K562 (cell line): ENCODE data around the gene TNPO3. TPM values are rescaled to one million over a fixed set of nuclear protein-coding genes. Genes with fewer than 3 reads are reported as not detected.

ENCODE experiments used
- ATAC-seq: fragments of 200-7000 bp; cut with Tn5 transposase; 3 replicates; pipeline ENCODE4 v1.9.1; 2020; ENCODE audit warnings: moderate library complexity
- BruUV-seq: library from RNA; stranded (reverse); fragments of 400-500 nt; replicated peaks from 2 replicates; lab custom pipeline; 2021; lab: Mats Ljungman, UMichigan
- CTCF ChIA-PET: fragments of 300-600 bp; formaldehyde crosslinking; extraction: SDS; loops from one replicate; lab custom pipeline; 2021; ENCODE audit warnings: low intra/inter-chr PET ratio; lab: Yijun Ruan, JAX
- POLR2A ChIA-PET: fragments of 300-600, 350-650 bp; sonication (Branson Sonifier 250); formaldehyde crosslinking; extraction: SDS; loops from one replicate; lab custom pipeline; 2021; ENCODE audit warnings: antibody characterized with exemption, inconsistent platforms; lab: Yijun Ruan, JAX
- DNase-seq, 4 experiments: peaks; one replicate each; pipeline versions ENCODE4 v3.0.0 to v3.0.0-alpha.2; 2011 to 2018; ENCODE audit warnings: low spot score in 3 of 4, mixed read lengths in 3 of 4; ENCODE audit errors: extremely low read depth in 1 of 4
- FAIRE-seq: peaks from 2 replicates; lab custom pipeline; 2011; peaks lifted over from hg19 to GRCh38; lab: Jason Lieb, UNC
- H2AFZ ChIP-seq: 2 replicates; pipeline ENCODE4 v1.6.0; 2011; ENCODE audit warnings: low read depth, low read length, control low read depth, inconsistent platforms
- H3K27ac ChIP-seq: fragments of 200-600 bp; 3 replicates; pipeline ENCODE4 v1.8.0; 2011; ENCODE audit warnings: low read depth, mild to moderate bottlenecking, control low read depth, inconsistent platforms, low read length, moderate library complexity, mixed read lengths; ENCODE audit errors: extremely low read depth
- H3K27me3 ChIP-seq, 2 experiments: fragments of 300-600 bp in 1 of 2; 2 replicates in 1 of 2; 3 replicates in 1 of 2; pipeline versions ENCODE4 v1.6.0 to v1.8.0; 2011; ENCODE audit warnings: inconsistent platforms in 2 of 2, low read length in 2 of 2, mild to moderate bottlenecking in 1 of 2, mixed read lengths in 1 of 2, moderate library complexity in 1 of 2; ENCODE audit not compliant: control insufficient read depth in 2 of 2, insufficient read depth in 2 of 2
- H3K36me3 ChIP-seq: fragments of 300-600 bp; 3 replicates; pipeline ENCODE4 v1.8.0; 2011; ENCODE audit warnings: mild to moderate bottlenecking, low read length, inconsistent platforms; ENCODE audit not compliant: control insufficient read depth, insufficient read depth
- H3K4me1 ChIP-seq, 2 experiments: fragments of 200-600 bp in 1 of 2; replicated peaks in 1 of 2; 2 replicates in 1 of 2; 3 replicates in 1 of 2; pipeline versions ENCODE4 v1.5.1 to v1.8.0; 2011; ENCODE audit warnings: inconsistent platforms in 2 of 2, low read length in 2 of 2, mild to moderate bottlenecking in 1 of 2, mixed read lengths in 1 of 2, moderate library complexity in 1 of 2; ENCODE audit not compliant: control insufficient read depth in 2 of 2, insufficient read depth in 2 of 2
- H3K4me2 ChIP-seq: 2 replicates; pipeline ENCODE4 v1.6.1; 2011; ENCODE audit warnings: low read length, control low read depth, inconsistent platforms, mixed read lengths; ENCODE audit not compliant: insufficient read depth
- H3K4me3 ChIP-seq: fragments of 200-600 bp; sonication (generic), shearing (Covaris generic); 2 replicates; pipeline ENCODE4 v1.5.1; 2016; ENCODE audit warnings: control low read depth, inconsistent platforms
- H3K79me2 ChIP-seq: fragments of 200-600 bp; 3 replicates; pipeline ENCODE4 v1.8.0; 2011; ENCODE audit warnings: low read length, inconsistent platforms; ENCODE audit not compliant: control insufficient read depth, insufficient read depth
- H3K9ac ChIP-seq, 2 experiments: 2 replicates each; pipeline versions ENCODE4 v1.6.0 to v1.6.1; 2011; ENCODE audit warnings: low read depth in 2 of 2, low read length in 2 of 2, control low read depth in 1 of 2, inconsistent platforms in 1 of 2, mild to moderate bottlenecking in 1 of 2, mixed read lengths in 1 of 2; ENCODE audit not compliant: insufficient read depth in 1 of 2
- H3K9me1 ChIP-seq: one replicate; pipeline ENCODE4 v1.6.0; 2011; ENCODE audit warnings: inconsistent platforms, mild to moderate bottlenecking, low read length, moderate library complexity; ENCODE audit not compliant: control insufficient read depth, insufficient read depth
- H3K9me3 ChIP-seq: replicated peaks from 2 replicates; pipeline ENCODE4 v1.5.1; 2011; ENCODE audit warnings: low read depth, low read length, inconsistent platforms; ENCODE audit not compliant: control insufficient read depth, insufficient read depth
- H4K20me1 ChIP-seq: replicated peaks from 2 replicates; pipeline ENCODE4 v1.6.1; 2011; ENCODE audit warnings: low read length, inconsistent platforms, mixed read lengths; ENCODE audit not compliant: control insufficient read depth, insufficient read depth
- BRF2 ChIP-seq: IDR thresholded peaks from 3 replicates; pipeline ENCODE4 v1.6.1; 2011; ENCODE audit warnings: borderline replicate concordance, mild to moderate bottlenecking; ENCODE audit not compliant: insufficient read length, insufficient read depth
- HLTF ChIP-seq: fragments of 450-650 bp; IDR thresholded peaks from 2 replicates; pipeline ENCODE4 v1.6.1; 2016
- PHB ChIP-seq: fragments of 250-450 bp; sonication (Bioruptor Pico); IDR thresholded peaks from 2 replicates; pipeline ENCODE4 v1.5.0; 2021
- SNIP1 ChIP-seq: fragments of 450-650 bp; IDR thresholded peaks from 2 replicates; pipeline ENCODE4 v1.7.1; 2017; ENCODE audit warnings: low read depth, mild to moderate bottlenecking
- STAT5A ChIP-seq: IDR thresholded peaks from 2 replicates; pipeline ENCODE4 v1.6.1; 2012; ENCODE audit warnings: low read length, inconsistent platforms, borderline replicate concordance
- TAF9B ChIP-seq: fragments of 450-650 bp; IDR thresholded peaks from 2 replicates; pipeline ENCODE4 v1.6.1; 2018; ENCODE audit warnings: mild to moderate bottlenecking; ENCODE audit not compliant: partially characterized antibody
- XRCC4 ChIP-seq: IDR thresholded peaks from one replicate; pipeline ENCODE4 v1.6.1; 2011; ENCODE audit not compliant: insufficient read depth, insufficient read length; ENCODE audit errors: extremely low read depth
- ZKSCAN1 ChIP-seq: fragments of 150-350 bp; IDR thresholded peaks from 2 replicates; pipeline ENCODE4 v1.6.1; 2016; ENCODE audit warnings: low read depth, low read length
- ZNF239 ChIP-seq: fragments of 250-450 bp; sonication (Bioruptor Pico); IDR thresholded peaks from 2 replicates; pipeline ENCODE4 v1.4.0; 2020; ENCODE audit warnings: mild to moderate bottlenecking
- ZNF311 ChIP-seq: fragments of 250-450 bp; sonication (Bioruptor Pico); IDR thresholded peaks from 2 replicates; pipeline ENCODE4 v1.4.0; 2020; ENCODE audit warnings: mild to moderate bottlenecking, moderate library complexity
- WGBS: fragments of 100-300 bp; shearing (Covaris generic); methylation state at CpG from one replicate; pipeline ENCODE4 v1.1.6; 2016; ENCODE audit warnings: low coverage, mixed read lengths; ENCODE audit not compliant: insufficient coverage; ENCODE audit errors: missing lambda C conversion rate; 5-methylcytosine and 5-hydroxymethylcytosine counted together
- in situ Hi-C: fragments of 300-500 bp; cut with MboI; formaldehyde crosslinking; loops from 4 replicates; pipeline ENCODE4 v1.15.0; 2018; ENCODE audit warnings: inconsistent platforms, mixed read lengths
- intact Hi-C: fragments of 100-400 bp; cut with micrococcal nuclease; formaldehyde crosslinking; loops from 2 replicates; pipeline ENCODE4 v1.14.2; 2022
- polyA plus RNA-seq, 8 experiments: library from polyadenylated mRNA; depleted of rRNA in 4 of 8; stranded (reverse) in 5 of 8; unstranded in 3 of 8; fragments of >200 nt; fragmentation: Nextera tagmentation in 2 of 8; fragmentation: Illumina TruSeq in 1 of 8; extraction: Ambion mirVana in 2 of 8; extraction: Trizol in 1 of 8; gene quantifications; 2 replicates each; pipeline versions ENCODE4 v1.2.1 to v1.2.3, GENCODE V29; 2011 to 2014; ENCODE audit warnings: inconsistent platforms in 1 of 8, missing spikeins in 1 of 8
- total RNA-seq, 7 experiments: library from RNA; depleted of rRNA in 6 of 7; stranded (reverse); fragments of >200 nt in 6 of 7; fragmentation: Illumina TruSeq in 2 of 7; extraction: Trizol in 2 of 7; gene quantifications; 2 replicates each; pipeline versions ENCODE4 v1.2.1 to v1.2.3, GENCODE V29; 2011 to 2021; ENCODE audit warnings: low replicate concordance in 1 of 7

Gene TNPO3
- total and polyA plus RNA-seq, 9 of the 15 experiments (the other 6 are each of a cell fraction or from before 2014, with no cell fraction given): 35.8 to 125 (median 110) TPM

- peak; percentile 54; the same call in 1 of the 2 replicates for TF ChIP-seq ZNF239 (CRISPR knock-in tag)
- TF ChIP-seq STAT5A: 0 out of 2 replicates have a peak, but pooled peaks have one; percentile 64
- TF ChIP-seq TAF9B: peak; percentile 100
- TF ChIP-seq BRF2: no peak
- no peak; the same call in 1 of the 2 replicates for TF ChIP-seq PHB (CRISPR knock-in tag)
- peak; percentile 96 for TF ChIP-seq HLTF
- no peak for TF ChIP-seq ZNF311 (CRISPR knock-in tag)
- TF ChIP-seq SNIP1: peak; percentile 50; the same call in 1 of the 2 replicates
These were observed at the start of gene TNPO3 (continued) for GRCh38 chr7:129054438-129055293.

GRCh38 chr7:129103561-129104324 lies 48.8 kb upstream of the TNPO3 start:
- no peaks in the 10 kb centered on the region for H3K9me1 ChIP-seq
- peaks cover 10 to 11% of the 10 kb centered on the region in 2 experiments; a peak in 4 of 5 replicates for H3K27me3 ChIP-seq
- H2AFZ ChIP-seq: no peak overlapping the region
- ChIA-PET POLR2A (interaction anchor here (1.6 kb wide), 1 partner anchor 37 kb away, joined by 3 read pairs; no protein-coding TSS in a partner anchor), CTCF (no interaction called here)
- no TSS peak for BruUV-seq
- in situ Hi-C loops: no loop called here
- H3K4me1 ChIP-seq: no peaks in the 10 kb centered on the region
- WGBS: 20% methylated on average over 4 of the region's 4 CpGs
- TF ChIP-seq ZKSCAN1 (peak; percentile 33; the same call in 1 of the 2 replicates), XRCC4 (no peak)
- no peak overlapping the region for H3K27ac ChIP-seq
- H3K4me3 ChIP-seq: no peak overlapping the region
- H4K20me1 ChIP-seq: no peaks in the 10 kb centered on the region
- no peaks in the 10 kb centered on the region for H3K79me2 ChIP-seq
- H3K36me3 ChIP-seq: no peaks in the 10 kb centered on the region
- no peak overlapping the region for H3K9ac ChIP-seq
- H3K4me2 ChIP-seq: no peak overlapping the region
- ATAC-seq (no peak), FAIRE-seq (no peak), DNase-seq (no peak)
- intact Hi-C loops: no loop called here
- H3K9me3 ChIP-seq: no peaks in the 10 kb centered on the region
